GM23338 (cell line): ENCODE data around the gene UBXN10. TPM values are rescaled to one million over a fixed set of nuclear protein-coding genes. Genes with fewer than 3 reads are reported as not detected.

Experiments
- ATAC-seq: fragments of 200-7000 bp; cut with Tn5 transposase; 3 replicates; pipeline ENCODE4 v1.9.1; 2020
- DNase-seq: peaks from one replicate; pipeline ENCODE4 v3.0.0-alpha.2; 2015; ENCODE audit warnings: low spot score
- H2AFZ ChIP-seq: fragments of 200-600 bp; sonication (generic); 2 replicates; pipeline ENCODE4 v1.8.0; 2016; ENCODE audit warnings: antibody characterized with exemption, mild to moderate bottlenecking, moderate library complexity
- H3F3A ChIP-seq: fragments of 200-600 bp; sonication (generic); replicated peaks from 2 replicates; pipeline ENCODE4 v1.8.0; 2017; ENCODE audit warnings: antibody characterized with exemption, mixed run types, low read depth
- H3K27ac ChIP-seq: fragments of 200-600 bp; sonication (generic); 2 replicates; pipeline ENCODE4 v1.6.1; 2016; ENCODE audit warnings: low read depth
- H3K27me3 ChIP-seq: fragments of 200-600 bp; sonication (generic); 2 replicates; pipeline ENCODE4 v1.8.0; 2016; ENCODE audit warnings: mild to moderate bottlenecking, mixed run types, moderate library complexity; ENCODE audit not compliant: insufficient read depth
- H3K36me3 ChIP-seq: fragments of 200-600 bp; sonication (generic); 2 replicates; pipeline ENCODE4 v1.8.0; 2016; ENCODE audit warnings: mild to moderate bottlenecking; ENCODE audit not compliant: insufficient read depth
- H3K4me1 ChIP-seq: fragments of 200-600 bp; sonication (generic); 2 replicates; pipeline ENCODE4 v1.8.0; 2016; ENCODE audit warnings: mild to moderate bottlenecking, moderate library complexity; ENCODE audit not compliant: insufficient read depth
- H3K4me2 ChIP-seq: fragments of 200-600 bp; sonication (generic); 2 replicates; pipeline ENCODE4 v1.7.1; 2017; ENCODE audit warnings: mixed run types
- H3K4me3 ChIP-seq: fragments of 200-600 bp; sonication (generic); 2 replicates; pipeline ENCODE4 v1.6.1; 2016; ENCODE audit warnings: mixed run types
- H3K79me2 ChIP-seq: fragments of 200-600 bp; sonication (generic); replicated peaks from 2 replicates; pipeline ENCODE4 v1.8.0; 2017; ENCODE audit warnings: mild to moderate bottlenecking; ENCODE audit not compliant: insufficient read depth
- H3K9me2 ChIP-seq: fragments of 200-600 bp; sonication (generic); 2 replicates; pipeline ENCODE4 v1.8.0; 2017; ENCODE audit not compliant: insufficient read depth
- H4K20me1 ChIP-seq: fragments of 200-600 bp; sonication (generic); replicated peaks from 2 replicates; pipeline ENCODE4 v1.8.0; 2017; ENCODE audit warnings: mild to moderate bottlenecking; ENCODE audit not compliant: insufficient read depth
- H3K27ac Mint-ChIP-seq: 2 replicates; pipeline ENCODE4 v1.8.0; 2020; ENCODE audit warnings: inconsistent platforms, mild to moderate bottlenecking, moderate library complexity, mixed read lengths
- H3K27me3 Mint-ChIP-seq: 3 replicates; pipeline ENCODE4 v1.8.0; 2022; ENCODE audit warnings: low read depth, mild to moderate bottlenecking, moderate library complexity, mixed read lengths, inconsistent platforms; ENCODE audit not compliant: insufficient read depth, poor library complexity
- H3K36me3 Mint-ChIP-seq: 3 replicates; pipeline ENCODE4 v1.8.0; 2021; ENCODE audit warnings: low read depth, mild to moderate bottlenecking, inconsistent platforms, moderate library complexity, mixed read lengths
- H3K4me1 Mint-ChIP-seq: 3 replicates; pipeline ENCODE4 v1.8.0; 2020; ENCODE audit warnings: mild to moderate bottlenecking, inconsistent platforms, mixed read lengths
- H3K4me3 Mint-ChIP-seq: 3 replicates; pipeline ENCODE4 v1.8.0; 2021; ENCODE audit warnings: moderate library complexity, mild to moderate bottlenecking, inconsistent platforms, mixed read lengths
- H3K9me3 Mint-ChIP-seq: 3 replicates; pipeline ENCODE4 v1.8.0; 2020; ENCODE audit warnings: moderate library complexity, mild to moderate bottlenecking, inconsistent platforms, mixed read lengths
- CREB1 ChIP-seq: fragments of 250-450 bp; sonication (Bioruptor Pico); IDR thresholded peaks from 2 replicates; pipeline ENCODE4 v1.5.0; 2020; ENCODE audit warnings: low read depth, mild to moderate bottlenecking, moderate library complexity
- EZH2 ChIP-seq: fragments of 200-600 bp; sonication (generic); IDR thresholded peaks from one replicate; pipeline ENCODE4 v1.8.0; 2017; ENCODE audit warnings: antibody characterized with exemption, mild to moderate bottlenecking, low read depth; ENCODE audit not compliant: unreplicated experiment
- JUNB ChIP-seq: IDR thresholded peaks from one replicate; pipeline ENCODE4 v1.6.1; 2016; ENCODE audit warnings: antibody characterized with exemption; ENCODE audit not compliant: unreplicated experiment
- NANOG ChIP-seq: IDR thresholded peaks from 2 replicates; pipeline ENCODE4 v1.6.1; 2016; ENCODE audit warnings: antibody characterized with exemption, borderline replicate concordance
- POLR2AphosphoS5 ChIP-seq: IDR thresholded peaks from 2 replicates; pipeline ENCODE4 v1.6.1; 2016; ENCODE audit warnings: antibody characterized with exemption, low read depth
- STAT1 ChIP-seq: IDR thresholded peaks from one replicate; pipeline ENCODE4 v1.6.1; 2016; ENCODE audit warnings: antibody characterized with exemption; ENCODE audit not compliant: unreplicated experiment
- polyA plus RNA-seq: library from polyadenylated mRNA; unstranded; fragments of >200 nt; fragmentation: Nextera tagmentation; extraction: Ambion mirVana; gene quantifications from 2 replicates; pipeline ENCODE4 v1.2.1, GENCODE V29; 2016
- total RNA-seq: library from RNA; depleted of rRNA; stranded (reverse); fragments of >200 nt; shearing (Covaris generic); gene quantifications from 2 replicates; pipeline ENCODE4 v1.2.3, GENCODE V29; 2014
- TF ChIP-seq, protein P1 (sequence below): IDR thresholded peaks from 2 replicates; pipeline ENCODE4 v1.6.1; 2016; ENCODE audit warnings: antibody characterized with exemption
- TF ChIP-seq, protein P2 (sequence below), 2 experiments: fragments of 200-600 bp in 1 of 2; sonication (generic) in 1 of 2; conservative IDR thresholded peaks; 2 replicates each; pipeline versions ENCODE4 v1.5.1 to v1.6.1; 2016 to 2017; ENCODE audit warnings: antibody characterized with exemption in 2 of 2, low read depth in 2 of 2, mild to moderate bottlenecking in 2 of 2, moderate library complexity in 1 of 2

The UBXN10 gene
- total and polyA plus RNA-seq, 2 experiments from 2014 or later: 0.27 to 0.69 TPM

DNA sequence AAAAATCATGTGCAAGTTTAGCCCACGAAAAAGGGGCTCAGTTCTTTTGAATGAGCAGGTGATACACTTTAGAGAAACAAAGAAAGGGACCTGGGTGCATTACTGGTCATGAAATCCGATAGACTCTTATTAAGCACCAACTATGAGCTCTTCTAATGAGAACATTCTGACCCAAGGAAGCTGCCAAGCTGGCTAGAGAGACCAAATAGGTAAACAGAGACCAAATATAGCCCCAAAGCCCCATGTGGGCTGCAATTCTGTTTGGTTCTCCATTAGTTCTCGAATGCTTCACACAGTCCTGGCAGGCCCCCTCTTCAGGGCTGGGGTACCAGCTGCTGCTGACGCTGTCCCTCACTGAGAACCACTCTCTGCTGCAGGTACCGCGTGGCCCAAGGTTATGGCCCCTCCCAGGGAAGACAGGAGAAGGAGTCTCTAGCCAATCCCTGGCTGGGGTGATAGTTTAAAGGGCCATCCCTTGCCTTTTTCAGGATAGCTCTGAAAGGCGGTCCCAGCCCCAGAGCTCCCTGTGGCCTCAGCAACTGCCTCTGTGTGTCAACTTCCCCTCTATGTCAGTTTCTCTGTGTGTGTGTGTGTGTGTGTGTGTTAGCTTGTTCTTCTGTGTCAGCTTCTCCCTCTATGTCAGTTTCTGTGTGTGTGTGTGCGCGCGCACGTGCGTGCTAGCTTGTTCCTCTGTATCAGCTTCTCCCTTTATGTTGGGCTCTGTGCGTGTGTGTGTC, 7.1 kb upstream of the UBXN10 start (continued):
- TF ChIP-seq NANOG (no peak), EZH2 (no peak), STAT1 (no peak)
- TF ChIP-seq, protein P1, sequence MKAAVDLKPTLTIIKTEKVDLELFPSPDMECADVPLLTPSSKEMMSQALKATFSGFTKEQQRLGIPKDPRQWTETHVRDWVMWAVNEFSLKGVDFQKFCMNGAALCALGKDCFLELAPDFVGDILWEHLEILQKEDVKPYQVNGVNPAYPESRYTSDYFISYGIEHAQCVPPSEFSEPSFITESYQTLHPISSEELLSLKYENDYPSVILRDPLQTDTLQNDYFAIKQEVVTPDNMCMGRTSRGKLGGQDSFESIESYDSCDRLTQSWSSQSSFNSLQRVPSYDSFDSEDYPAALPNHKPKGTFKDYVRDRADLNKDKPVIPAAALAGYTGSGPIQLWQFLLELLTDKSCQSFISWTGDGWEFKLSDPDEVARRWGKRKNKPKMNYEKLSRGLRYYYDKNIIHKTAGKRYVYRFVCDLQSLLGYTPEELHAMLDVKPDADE: no peak

DNA sequence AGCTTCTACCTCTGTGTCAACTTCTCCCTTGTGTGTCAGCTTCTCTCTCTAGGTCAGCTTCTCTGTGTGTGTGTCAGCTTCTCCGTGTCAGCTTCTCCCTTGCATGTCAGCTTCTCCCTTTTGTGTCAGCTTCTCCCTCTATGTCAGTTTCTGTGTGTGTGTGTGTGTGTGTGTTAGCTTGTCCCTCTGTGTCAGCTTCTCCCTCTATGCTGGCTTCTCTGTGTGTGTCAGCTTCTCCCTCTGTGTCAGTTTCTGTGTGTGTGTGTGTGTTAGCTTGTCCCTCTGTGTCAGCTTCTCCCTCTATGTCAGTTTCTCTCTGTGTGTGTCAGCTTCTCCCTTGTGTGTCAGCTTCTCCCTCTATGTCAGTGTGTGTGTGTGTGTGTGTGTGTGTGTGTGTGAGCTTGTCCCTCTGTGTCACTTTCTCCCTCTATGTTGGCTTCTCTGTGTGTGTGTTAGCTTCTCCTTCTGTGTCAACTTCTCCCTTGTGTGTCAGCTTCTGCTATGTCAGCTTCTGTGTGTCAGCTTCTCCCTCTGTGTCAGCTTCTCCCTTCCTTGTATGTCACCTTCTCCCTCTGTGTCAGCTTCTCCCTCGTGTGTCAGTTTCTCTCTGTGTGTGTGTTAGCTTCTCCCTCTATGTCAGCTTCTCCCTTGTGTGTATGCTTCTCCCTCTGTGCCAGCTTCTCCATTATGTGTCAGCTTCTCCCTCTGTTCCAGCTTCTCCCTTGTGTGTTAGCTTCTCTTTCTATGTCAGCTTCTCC, 6.3 kb upstream of the UBXN10 start:
- 0 out of 2 replicates have a peak, but pooled peaks cover 4% of the 10 kb centered on the region for H3K27me3 ChIP-seq
- no peaks in the 10 kb centered on the region for H3K4me1 ChIP-seq
- Mint-ChIP-seq H3K4me1 (peaks cover 11% of the 10 kb centered on the region), H3K27ac (no peak overlapping the region), H3K27me3 (peaks cover 7% of the 10 kb centered on the region), H3K9me3 (peaks cover 2% of the 10 kb centered on the region; the same call in 1 of the 3 replicates), H3K36me3 (no peaks in the 10 kb centered on the region; the same call in 2 of the 3 replicates), H3K4me3 (no peak overlapping the region; the same call in 2 of the 3 replicates)
- no peaks in the 10 kb centered on the region for H4K20me1 ChIP-seq
- TF ChIP-seq CREB1 (CRISPR knock-in tag) (no peak), STAT1 (no peak), POLR2AphosphoS5 (no peak), JUNB (no peak)
- TF ChIP-seq, protein P1: no peak
- TF ChIP-seq, protein P2, sequence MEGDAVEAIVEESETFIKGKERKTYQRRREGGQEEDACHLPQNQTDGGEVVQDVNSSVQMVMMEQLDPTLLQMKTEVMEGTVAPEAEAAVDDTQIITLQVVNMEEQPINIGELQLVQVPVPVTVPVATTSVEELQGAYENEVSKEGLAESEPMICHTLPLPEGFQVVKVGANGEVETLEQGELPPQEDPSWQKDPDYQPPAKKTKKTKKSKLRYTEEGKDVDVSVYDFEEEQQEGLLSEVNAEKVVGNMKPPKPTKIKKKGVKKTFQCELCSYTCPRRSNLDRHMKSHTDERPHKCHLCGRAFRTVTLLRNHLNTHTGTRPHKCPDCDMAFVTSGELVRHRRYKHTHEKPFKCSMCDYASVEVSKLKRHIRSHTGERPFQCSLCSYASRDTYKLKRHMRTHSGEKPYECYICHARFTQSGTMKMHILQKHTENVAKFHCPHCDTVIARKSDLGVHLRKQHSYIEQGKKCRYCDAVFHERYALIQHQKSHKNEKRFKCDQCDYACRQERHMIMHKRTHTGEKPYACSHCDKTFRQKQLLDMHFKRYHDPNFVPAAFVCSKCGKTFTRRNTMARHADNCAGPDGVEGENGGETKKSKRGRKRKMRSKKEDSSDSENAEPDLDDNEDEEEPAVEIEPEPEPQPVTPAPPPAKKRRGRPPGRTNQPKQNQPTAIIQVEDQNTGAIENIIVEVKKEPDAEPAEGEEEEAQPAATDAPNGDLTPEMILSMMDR (conservative IDR thresholded peaks at IDR 0.05; ENCODE audit: low read depth in 2 of 2): no peak
- DNase-seq (no peak), ATAC-seq (no peak)
- H3K36me3 ChIP-seq: no peaks in the 10 kb centered on the region
- H3K27ac ChIP-seq: no peak overlapping the region
- H3K9me2 ChIP-seq: no peaks in the 10 kb centered on the region
- H3K4me2 ChIP-seq: no peak overlapping the region
- no peaks in the 10 kb centered on the region for H3K79me2 ChIP-seq
- no peak overlapping the region for H2AFZ ChIP-seq
- H3F3A ChIP-seq: no peaks in the 10 kb centered on the region
- H3K4me3 ChIP-seq: no peak overlapping the region
